Ovary (tissue), 3 donors: ENCODE results near the gene ARHGEF9.

Experiments
- EP300 ChIP-seq: sonication (generic); formaldehyde crosslinking; IDR thresholded peaks from one replicate; pipeline ENCODE4 v1.6.1; 2017; ENCODE audit warnings: antibody characterized with exemption
- POLR2A ChIP-seq: fragments of 450-650 bp; IDR thresholded peaks from one replicate; pipeline ENCODE4 v1.6.1; 2017; ENCODE audit warnings: antibody characterized with exemption, mild to moderate bottlenecking, moderate library complexity
- TF ChIP-seq, protein P1 (sequence below), 3 donors: fragments of 450-650 bp in 2 of 3; fragments of 200-600 bp in 1 of 3; IDR thresholded peaks; one replicate each; pipeline versions ENCODE4 v1.5.1 to v1.8.0; 2016 to 2022; ENCODE audit warnings: antibody characterized with exemption in 3 of 3, mild to moderate bottlenecking in 1 of 3
- donor health status: DM: no; HTN: no; CAD: no.

- TF ChIP-seq POLR2A (no peak), EP300 (no peak)
- TF ChIP-seq, protein P1, sequence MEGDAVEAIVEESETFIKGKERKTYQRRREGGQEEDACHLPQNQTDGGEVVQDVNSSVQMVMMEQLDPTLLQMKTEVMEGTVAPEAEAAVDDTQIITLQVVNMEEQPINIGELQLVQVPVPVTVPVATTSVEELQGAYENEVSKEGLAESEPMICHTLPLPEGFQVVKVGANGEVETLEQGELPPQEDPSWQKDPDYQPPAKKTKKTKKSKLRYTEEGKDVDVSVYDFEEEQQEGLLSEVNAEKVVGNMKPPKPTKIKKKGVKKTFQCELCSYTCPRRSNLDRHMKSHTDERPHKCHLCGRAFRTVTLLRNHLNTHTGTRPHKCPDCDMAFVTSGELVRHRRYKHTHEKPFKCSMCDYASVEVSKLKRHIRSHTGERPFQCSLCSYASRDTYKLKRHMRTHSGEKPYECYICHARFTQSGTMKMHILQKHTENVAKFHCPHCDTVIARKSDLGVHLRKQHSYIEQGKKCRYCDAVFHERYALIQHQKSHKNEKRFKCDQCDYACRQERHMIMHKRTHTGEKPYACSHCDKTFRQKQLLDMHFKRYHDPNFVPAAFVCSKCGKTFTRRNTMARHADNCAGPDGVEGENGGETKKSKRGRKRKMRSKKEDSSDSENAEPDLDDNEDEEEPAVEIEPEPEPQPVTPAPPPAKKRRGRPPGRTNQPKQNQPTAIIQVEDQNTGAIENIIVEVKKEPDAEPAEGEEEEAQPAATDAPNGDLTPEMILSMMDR (IDR thresholded peaks at IDR 0.05): no peak
These were observed 66.9 kb downstream of the ARHGEF9 start for GRCh38 chrX:63718010-63718694.
